ENCODE measurements around the gene SCYGR4.
"Not testable (repeated sequence)": the region's sequence is repeated elsewhere in the genome, so short reads cannot be mapped to it uniquely, and the experiment has no call there.

Gene SCYGR4

DNA sequence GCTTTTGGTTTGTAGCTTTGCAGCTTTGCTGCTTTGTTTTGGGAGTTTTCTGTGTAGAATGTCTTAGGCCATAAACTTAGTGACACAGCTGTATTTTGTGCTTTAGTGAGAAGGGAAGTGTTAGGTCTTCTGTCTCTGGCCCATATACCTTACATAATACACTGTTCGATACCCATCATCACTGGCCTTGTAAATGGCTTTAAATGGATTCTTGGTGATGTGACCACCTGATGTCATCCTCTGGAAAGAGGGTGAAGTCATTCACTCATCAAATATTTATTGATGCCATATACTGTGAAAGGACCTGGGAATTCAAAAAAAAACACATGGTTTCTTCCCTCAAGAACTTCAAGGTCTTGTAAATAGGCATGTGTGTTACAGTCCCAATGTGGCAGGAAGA is 37.5 kb upstream of the SCYGR4 start:
- H3K4me3 ChIP-seq (ENCODE audit: low read depth, low read length): no peak overlapping the region
- DNase-seq (ENCODE audit: low read depth): no peak
- TF ChIP-seq CTCF (IDR thresholded peaks at IDR 0.05; ENCODE audit: low read depth, low read length, missing control alignments): no peak

DNA sequence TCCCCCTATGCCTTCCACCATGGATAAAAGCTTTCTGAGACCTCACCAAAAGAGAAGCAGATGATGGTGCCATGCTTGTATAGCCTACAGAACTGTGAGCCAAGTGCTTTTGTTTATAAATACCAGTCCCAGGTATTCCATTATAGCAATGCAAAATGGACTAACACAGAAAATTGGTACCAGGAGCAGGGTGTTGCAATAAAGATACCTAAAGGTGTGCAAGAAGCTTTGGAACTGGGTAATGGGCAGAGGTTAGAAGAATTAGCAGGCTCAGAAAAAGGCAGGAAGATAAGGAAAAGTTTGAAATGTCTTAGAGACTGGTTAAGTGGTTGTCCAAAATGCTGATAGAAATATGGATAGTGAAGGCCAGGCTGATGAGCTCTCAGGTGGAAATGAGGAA is 34.9 kb upstream of the SCYGR4 start:
- DNase-seq (ENCODE audit: low read depth): no peak
- no peak overlapping the region for H3K4me3 ChIP-seq (ENCODE audit: low read depth, low read length)
- no peak for TF ChIP-seq CTCF (IDR thresholded peaks at IDR 0.05; ENCODE audit: low read depth, low read length, missing control alignments)

DNA sequence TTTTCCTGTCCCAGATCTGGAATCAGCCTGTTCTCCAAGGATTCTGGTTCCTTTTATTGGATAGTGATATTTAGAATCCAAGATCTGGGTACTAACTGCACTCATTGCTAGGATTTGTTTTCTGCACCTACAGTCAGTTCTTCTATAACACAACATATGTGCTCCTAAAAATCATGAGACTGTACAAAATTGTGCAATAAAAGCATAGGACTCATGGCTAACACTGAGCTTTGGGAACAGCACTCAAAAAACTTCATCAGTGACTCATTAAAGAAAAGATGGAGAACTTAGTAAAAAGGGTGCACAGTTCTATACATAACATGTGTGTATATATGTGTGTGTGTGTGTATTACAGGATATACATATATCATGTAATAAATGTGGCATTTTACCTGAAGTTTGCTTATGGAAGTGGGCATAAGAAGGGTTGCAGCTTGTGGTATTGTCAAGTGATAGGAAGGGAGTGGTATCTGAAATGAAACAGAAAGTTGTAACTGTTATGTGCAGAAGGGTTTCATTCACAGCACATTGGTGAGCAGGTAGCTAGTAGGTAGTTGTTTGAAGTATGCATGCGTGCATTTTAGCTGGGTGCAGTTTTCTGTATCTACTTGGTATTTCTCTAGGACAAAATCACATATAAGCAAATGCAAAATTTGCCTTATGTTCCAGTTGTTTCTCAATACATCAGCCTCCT is 24.5 kb upstream of the SCYGR4 start:
- H3K4me3 ChIP-seq (ENCODE audit: low read depth, low read length): no peak overlapping the region
- peak; percentile 12 for DNase-seq (ENCODE audit: low read depth)
- no peak for TF ChIP-seq CTCF (IDR thresholded peaks at IDR 0.05; ENCODE audit: low read depth, low read length, missing control alignments)

GRCh38 chr2:227595797-227596196 is 21.5 kb upstream of the SCYGR4 start:
- H3K4me3 ChIP-seq (ENCODE audit: low read depth, low read length): no peak overlapping the region
- DNase-seq (ENCODE audit: low read depth): no peak
- TF ChIP-seq CTCF (IDR thresholded peaks at IDR 0.05; ENCODE audit: low read depth, low read length, missing control alignments): no peak

GRCh38 chr2:227597036-227597435 is 20.3 kb upstream of the SCYGR4 start:
- no peak for TF ChIP-seq CTCF (IDR thresholded peaks at IDR 0.05; ENCODE audit: low read depth, low read length, missing control alignments)
- no peak overlapping the region for H3K4me3 ChIP-seq (ENCODE audit: low read depth, low read length)
- no peak for DNase-seq (ENCODE audit: low read depth)

DNA sequence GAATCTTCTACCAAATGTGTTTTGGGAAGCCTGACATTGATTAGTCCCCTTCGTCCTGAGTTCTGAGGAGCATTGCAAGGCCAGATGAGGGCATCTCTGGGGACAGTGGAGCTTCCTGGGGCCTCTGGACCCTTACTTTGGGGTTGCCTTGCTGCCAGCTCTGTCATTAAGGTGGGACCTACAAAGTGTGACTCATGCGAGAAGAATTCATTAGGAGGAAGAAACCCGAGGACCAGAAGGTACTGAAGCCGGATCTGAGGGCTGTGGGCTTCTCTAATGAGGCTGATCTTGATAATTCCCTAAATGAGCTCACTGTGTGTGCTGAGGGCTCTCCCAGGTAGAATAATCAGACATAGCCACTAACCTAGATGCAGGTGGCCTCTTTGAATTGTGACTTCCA is 19.3 kb upstream of the SCYGR4 start:
- TF ChIP-seq CTCF (IDR thresholded peaks at IDR 0.05; ENCODE audit: low read depth, low read length, missing control alignments): no peak

DNA sequence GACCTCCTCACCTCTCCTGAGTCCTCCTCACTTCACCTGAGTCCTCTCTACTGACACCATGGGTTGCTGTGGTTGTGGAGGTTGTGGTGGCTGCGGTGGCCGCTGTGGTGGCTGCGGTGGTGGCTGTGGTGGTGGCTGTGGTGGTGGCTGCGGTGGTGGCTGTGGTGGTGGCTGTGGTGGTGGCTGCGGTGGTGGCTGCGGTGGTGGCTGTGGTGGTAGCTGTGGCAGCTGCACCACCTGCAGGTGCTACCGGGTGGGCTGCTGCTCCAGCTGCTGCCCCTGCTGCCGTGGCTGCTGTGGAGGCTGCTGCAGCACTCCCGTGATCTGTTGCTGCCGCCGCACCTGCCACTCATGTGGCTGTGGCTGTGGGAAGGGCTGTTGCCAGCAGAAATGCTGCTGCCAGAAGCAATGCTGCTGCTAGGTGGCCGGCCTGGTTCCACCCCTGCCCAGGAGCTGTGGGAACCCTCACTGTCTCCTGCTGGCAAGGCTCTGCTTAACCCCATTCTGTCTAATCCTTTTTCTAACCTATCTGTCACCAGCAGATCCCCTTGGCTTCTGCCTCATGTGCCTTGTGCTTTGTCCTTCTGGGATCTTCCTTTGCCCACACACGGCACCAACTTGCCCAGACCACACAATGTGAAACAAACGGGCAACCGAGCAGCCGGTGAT is 18.3 kb upstream of the SCYGR4 start, which contains the start of gene SCYGR2:
TSS of gene SCYGR2 (plus strand) at position 59 of the 669 bp plus-strand sequence. CDS start at position 59, 0 bp downstream.
- not testable (repeated sequence) for DNase-seq (ENCODE audit: low read depth); H3K4me3 ChIP-seq (ENCODE audit: low read depth, low read length)

More for the DNA sequence above, 19.3 kb upstream of the SCYGR4 start:
- no peak for DNase-seq (ENCODE audit: low read depth)
- no peak overlapping the region for H3K4me3 ChIP-seq (ENCODE audit: low read depth, low read length)

Data from GM12864 (cell line).